Body of pancreas (tissue), 4 donors: ENCODE data around the gene TMEM150B. TPM values are rescaled to one million over a fixed set of nuclear protein-coding genes. Genes with fewer than 3 reads are reported as not detected.
A peak's percentile ranks its signal among the peaks of the same experiment; 100 is the strongest.

Source experiments
- ATAC-seq: fragments of 150-250 bp; one replicate; pipeline ENCODE4 v1.9.1; 2016
- DNase-seq, 4 donors: peaks; one replicate each; pipeline ENCODE4 v3.0.0-alpha.2; 2019
- H3K27ac ChIP-seq, 4 donors: fragments of 200-600 bp; sonication (generic); 1 replicate in 3 of 4; 2 replicates in 1 of 4; pipeline versions ENCODE4 v1.5.1 to v1.6.1; 2016 to 2019; ENCODE audit warnings: mild to moderate bottlenecking in 1 of 4, mixed read lengths in 1 of 4, moderate library complexity in 1 of 4
- H3K27me3 ChIP-seq, 2 donors: fragments of 200-600 bp; sonication (generic); one replicate each; pipeline ENCODE4 v1.6.0; 2016; ENCODE audit warnings: mild to moderate bottlenecking in 1 of 2
- H3K36me3 ChIP-seq, 2 donors: fragments of 200-600 bp; sonication (generic); replicated peaks in 1 of 2; 2 replicates each; pipeline ENCODE4 v1.5.1; 2016; ENCODE audit warnings: low read depth in 2 of 2; ENCODE audit not compliant: insufficient read depth in 1 of 2
- H3K4me1 ChIP-seq: fragments of 200-600 bp; sonication (generic); one replicate; pipeline ENCODE4 v1.6.0; 2016
- H3K4me3 ChIP-seq, 2 donors: fragments of 200-600 bp; sonication (generic); 1 replicate in 1 of 2; 2 replicates in 1 of 2; pipeline ENCODE4 v1.5.1; 2016 to 2019
- H3K9me3 ChIP-seq, 3 donors: fragments of 200-600 bp; sonication (generic); 1 replicate in 2 of 3; 2 replicates in 1 of 3; pipeline ENCODE4 v1.5.1; 2016
- POLR2A ChIP-seq, 3 donors: fragments of 450-650 bp; IDR thresholded peaks; one replicate each; pipeline ENCODE4 v1.6.1; 2016; ENCODE audit warnings: antibody characterized with exemption in 3 of 3, mild to moderate bottlenecking in 2 of 3
- whole genome bisulfite sequencing, 2 donors: methylation state at CpG; one replicate each; pipeline ENCODE4 v1.1.5; 2017; 5-methylcytosine and 5-hydroxymethylcytosine counted together
- intact Hi-C: fragments of 100-400 bp; cut with DNase I; formaldehyde crosslinking; loops from one replicate; pipeline ENCODE4 v1.15.1; 2023
- total RNA-seq, 2 donors: library from RNA; depleted of rRNA; stranded (reverse); fragments of >200 nt; gene quantifications; one replicate each; pipeline ENCODE4 v1.1.0, GENCODE V29; 2016
- TF ChIP-seq, protein P1 (sequence below), 7 experiments: fragments of 450-650 bp in 4 of 7; fragments of 200-600 bp in 3 of 7; sonication (generic) in 3 of 7; IDR thresholded peaks; one replicate each; pipeline ENCODE4 v1.5.1; 2016 to 2019; ENCODE audit warnings: antibody characterized with exemption in 7 of 7

TMEM150B gene
- total RNA-seq, 2 donors from 2014 or later, result 1.0 TPM; not detected in 1

DNA sequence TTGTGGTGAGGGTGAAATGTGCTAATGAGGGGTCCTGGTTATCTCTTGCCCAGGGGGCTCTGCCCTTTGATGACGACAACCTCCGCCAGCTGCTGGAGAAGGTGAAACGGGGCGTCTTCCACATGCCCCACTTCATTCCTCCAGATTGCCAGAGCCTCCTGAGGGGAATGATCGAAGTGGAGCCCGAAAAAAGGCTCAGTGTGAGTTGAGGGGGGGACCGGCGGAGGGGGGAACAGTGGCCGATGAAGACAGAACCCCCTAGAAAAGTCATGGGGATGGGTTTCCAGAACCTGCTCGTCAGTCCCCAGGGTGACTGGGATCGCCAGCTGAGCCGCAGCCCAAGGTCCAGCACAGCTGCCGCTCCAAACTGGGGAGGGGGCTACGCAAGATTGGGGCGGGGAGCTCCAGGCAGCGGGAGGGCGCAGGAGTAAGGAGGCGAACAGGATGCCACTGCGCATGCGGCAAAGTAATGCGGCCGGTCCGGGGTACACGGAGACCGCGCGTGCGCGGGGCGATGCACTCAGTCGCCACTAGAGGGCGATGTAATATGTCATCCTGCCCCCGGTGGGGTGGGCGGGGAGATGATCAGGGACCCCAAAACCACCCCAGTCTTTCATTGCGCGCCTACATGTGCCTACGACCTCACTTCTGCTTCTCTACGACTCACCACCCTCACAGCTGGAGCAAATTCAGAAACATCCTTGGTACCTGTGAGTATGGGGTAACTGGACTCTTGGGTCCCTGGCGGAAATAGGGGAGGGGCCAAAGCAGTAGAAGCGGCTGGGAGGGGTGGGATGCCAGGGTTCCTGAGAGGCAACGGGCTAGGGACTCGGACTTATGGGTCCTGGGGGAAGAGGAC, 23.5 kb downstream of the TMEM150B start:
- Histone ChIP-seq H3K27ac (no peak overlapping the region), H3K36me3 (no peaks in the 10 kb centered on the region), H3K4me3 (no peak overlapping the region), H3K9me3 (no peaks in the 10 kb centered on the region), H3K4me1 (peaks cover 10% of the 10 kb centered on the region), H3K27me3 (no peaks in the 10 kb centered on the region)
- peak; percentile 87 for ATAC-seq
- intact Hi-C loops, result loop anchor here (10.0 kb wide), 1 partner anchor 83 kb away; the partner anchor contains the start of genes RPL28 and TMEM238
- TF ChIP-seq, protein P1, sequence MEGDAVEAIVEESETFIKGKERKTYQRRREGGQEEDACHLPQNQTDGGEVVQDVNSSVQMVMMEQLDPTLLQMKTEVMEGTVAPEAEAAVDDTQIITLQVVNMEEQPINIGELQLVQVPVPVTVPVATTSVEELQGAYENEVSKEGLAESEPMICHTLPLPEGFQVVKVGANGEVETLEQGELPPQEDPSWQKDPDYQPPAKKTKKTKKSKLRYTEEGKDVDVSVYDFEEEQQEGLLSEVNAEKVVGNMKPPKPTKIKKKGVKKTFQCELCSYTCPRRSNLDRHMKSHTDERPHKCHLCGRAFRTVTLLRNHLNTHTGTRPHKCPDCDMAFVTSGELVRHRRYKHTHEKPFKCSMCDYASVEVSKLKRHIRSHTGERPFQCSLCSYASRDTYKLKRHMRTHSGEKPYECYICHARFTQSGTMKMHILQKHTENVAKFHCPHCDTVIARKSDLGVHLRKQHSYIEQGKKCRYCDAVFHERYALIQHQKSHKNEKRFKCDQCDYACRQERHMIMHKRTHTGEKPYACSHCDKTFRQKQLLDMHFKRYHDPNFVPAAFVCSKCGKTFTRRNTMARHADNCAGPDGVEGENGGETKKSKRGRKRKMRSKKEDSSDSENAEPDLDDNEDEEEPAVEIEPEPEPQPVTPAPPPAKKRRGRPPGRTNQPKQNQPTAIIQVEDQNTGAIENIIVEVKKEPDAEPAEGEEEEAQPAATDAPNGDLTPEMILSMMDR (IDR thresholded peaks at IDR 0.05), result peak; percentile 91 to 97 (median 96)
- TF ChIP-seq POLR2A (IDR thresholded peaks at IDR 0.05), result no peak
- peak; percentile 88 to 92 (median 90) for DNase-seq
- WGBS, 2 donors, result 11 to 24% methylated on average over 20 to 42 of the region's 42 CpGs

DNA sequence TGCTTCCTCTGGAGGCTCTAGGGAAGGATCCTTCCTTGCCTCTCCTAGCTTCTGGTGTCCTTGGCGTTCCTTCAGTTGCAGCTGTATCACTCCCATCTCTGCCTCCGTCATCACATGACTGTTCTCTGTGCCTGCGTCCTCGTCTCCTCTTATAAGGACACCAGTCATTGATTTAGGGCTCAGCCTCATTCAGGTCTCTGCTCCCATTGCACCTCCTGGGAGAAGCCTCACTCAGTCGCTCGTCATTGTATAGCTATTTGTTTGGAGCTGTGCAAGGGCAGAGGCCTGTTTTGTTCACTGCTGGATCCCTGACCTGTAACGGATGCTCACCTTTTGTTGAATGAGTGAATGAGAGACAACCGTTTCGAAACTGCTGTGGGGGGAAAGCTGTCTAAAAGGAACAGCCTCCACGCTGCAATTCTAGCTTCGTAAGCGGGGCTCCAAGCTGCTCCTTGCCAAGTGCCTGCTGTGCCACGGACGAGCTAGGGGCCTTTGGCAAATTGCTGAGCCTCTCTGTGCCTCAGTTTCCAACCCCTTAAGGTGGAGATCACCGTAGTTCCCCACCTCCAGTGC, 24.2 kb downstream of the TMEM150B start:
- ATAC-seq (no peak), DNase-seq (no peak)
- Histone ChIP-seq H3K9me3 (no peaks in the 10 kb centered on the region), H3K27me3 (no peaks in the 10 kb centered on the region), H3K4me3 (no peak overlapping the region), H3K4me1 (peaks cover 10% of the 10 kb centered on the region), H3K36me3 (no peaks in the 10 kb centered on the region), H3K27ac (no peak overlapping the region)
- intact Hi-C loops, result loop anchor here (10.0 kb wide), 1 partner anchor 84 kb away; the partner anchor contains the start of genes RPL28 and TMEM238
- WGBS, 2 donors, result 61% methylated on average over 10 to 15 of the region's 15 CpGs
- TF ChIP-seq POLR2A (IDR thresholded peaks at IDR 0.05), result no peak
- TF ChIP-seq, protein P1 (IDR thresholded peaks at IDR 0.05), result no peak

DNA sequence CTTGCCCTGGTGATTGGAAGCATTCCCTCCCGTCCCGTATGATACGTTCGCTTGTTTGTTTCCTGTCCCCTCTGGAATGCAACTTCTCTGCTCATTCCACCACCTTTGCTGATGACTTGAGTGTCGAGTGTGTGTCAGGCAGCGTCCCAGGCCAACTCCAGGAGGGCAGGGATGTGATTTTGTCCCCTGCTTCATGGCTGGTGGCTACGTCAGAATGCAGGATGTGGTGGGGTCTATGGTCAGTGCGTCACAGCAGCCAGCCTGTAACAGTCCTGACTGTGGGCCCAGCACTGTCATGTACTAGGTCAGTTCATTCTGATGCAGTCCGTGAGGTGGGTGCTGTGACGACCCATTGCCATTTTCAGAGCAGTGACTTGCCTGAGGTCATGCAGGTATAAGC, 25.1 kb downstream of the TMEM150B start:
- intact Hi-C loops, result loop anchor here (10.0 kb wide), 1 partner anchor 85 kb away; the partner anchor contains the start of genes RPL28 and TMEM238
- ATAC-seq, result no peak
- Histone ChIP-seq H3K27me3 (no peaks in the 10 kb centered on the region), H3K27ac (no peak overlapping the region), H3K36me3 (no peaks in the 10 kb centered on the region), H3K9me3 (no peaks in the 10 kb centered on the region), H3K4me1 (peaks cover 10% of the 10 kb centered on the region), H3K4me3 (no peak overlapping the region)
- no peak for DNase-seq
- TF ChIP-seq, protein P1 (IDR thresholded peaks at IDR 0.05), result no peak
- TF ChIP-seq POLR2A (IDR thresholded peaks at IDR 0.05), result no peak
- 81 to 85% methylated on average over 6 to 10 of the region's 10 CpGs for WGBS, 2 donors

DNA sequence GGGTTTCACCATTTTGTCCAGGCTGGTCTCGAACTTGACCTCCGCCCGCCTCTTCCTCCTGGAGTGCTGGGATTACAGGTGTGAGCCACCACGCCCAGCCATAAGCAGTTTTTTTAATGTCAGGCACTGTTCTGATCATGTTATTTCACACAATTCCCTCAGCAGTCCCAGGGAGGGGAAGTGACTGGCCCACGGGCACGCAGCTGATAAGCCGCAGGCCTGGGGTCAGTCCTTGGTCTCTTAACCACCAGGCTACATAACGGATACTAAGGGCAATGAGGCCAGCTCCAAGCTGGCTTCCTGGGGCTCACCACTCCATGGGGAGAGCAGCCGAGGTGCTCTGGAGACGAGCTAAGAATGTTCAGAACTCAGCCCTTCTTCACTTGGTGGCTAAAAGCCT, 27.9 kb downstream of the TMEM150B start:
- 82 to 86% methylated on average over 9 to 10 of the region's 10 CpGs for WGBS, 2 donors
- no peak for DNase-seq
- intact Hi-C loops, result no loop called here

More for the DNA sequence above, 27.9 kb downstream of the TMEM150B start:
- H3K9me3 ChIP-seq, result no peaks in the 10 kb centered on the region
- H3K27me3 ChIP-seq, result no peaks in the 10 kb centered on the region
- H3K4me1 ChIP-seq, result peaks cover 10% of the 10 kb centered on the region
- H3K36me3 ChIP-seq, result no peaks in the 10 kb centered on the region
- ATAC-seq, result no peak
- no peak for TF ChIP-seq POLR2A (IDR thresholded peaks at IDR 0.05)
- TF ChIP-seq, protein P1 (IDR thresholded peaks at IDR 0.05), result no peak
- no peak overlapping the region for H3K4me3 ChIP-seq
- H3K27ac ChIP-seq, result no peak overlapping the region
